Measurements from ENCODE around the gene KLK1.

- TF ChIP-seq CTCF (conservative IDR thresholded peaks at IDR 0.05) (no peak), EZH2 (IDR thresholded peaks at IDR 0.05; ENCODE audit: low read depth) (no peak)
Measured at GRCh38 chr19:50821622-50822021, 2.0 kb downstream of the KLK1 start.
